WI38 (cell line): ENCODE data around the gene PPP1R3G.

ENCODE experiments used
- H3K4me3 ChIP-seq: 2 replicates; pipeline ENCODE4 v1.5.1; 2011; ENCODE audit warnings: low read depth, mild to moderate bottlenecking, control low read depth, low read length
- TF ChIP-seq, protein P1 (sequence below): IDR thresholded peaks from 2 replicates; pipeline ENCODE4 v1.5.1; 2012; ENCODE audit warnings: low read depth, mild to moderate bottlenecking, control low read depth, low read length

PPP1R3G gene

DNA sequence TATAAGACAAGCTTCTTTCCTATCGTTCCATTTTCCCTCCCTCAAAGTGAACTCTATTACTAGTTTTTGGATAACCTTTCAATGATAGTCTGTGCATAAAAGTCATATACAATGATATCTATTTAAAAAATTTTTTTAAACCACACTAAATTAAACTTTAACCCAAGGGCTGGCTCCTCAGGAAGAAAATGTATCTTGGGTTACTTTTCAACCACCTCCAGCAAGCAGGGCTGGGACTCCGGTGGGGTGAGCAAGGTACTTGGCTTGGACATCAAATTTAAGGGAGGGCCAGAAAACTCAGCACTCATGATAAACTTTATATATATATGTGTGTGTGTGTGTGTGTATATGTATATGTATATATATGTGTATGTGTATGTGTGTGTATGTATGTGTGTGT, 13.9 kb upstream of the PPP1R3G start:
- no peak overlapping the region for H3K4me3 ChIP-seq
- TF ChIP-seq, protein P1, sequence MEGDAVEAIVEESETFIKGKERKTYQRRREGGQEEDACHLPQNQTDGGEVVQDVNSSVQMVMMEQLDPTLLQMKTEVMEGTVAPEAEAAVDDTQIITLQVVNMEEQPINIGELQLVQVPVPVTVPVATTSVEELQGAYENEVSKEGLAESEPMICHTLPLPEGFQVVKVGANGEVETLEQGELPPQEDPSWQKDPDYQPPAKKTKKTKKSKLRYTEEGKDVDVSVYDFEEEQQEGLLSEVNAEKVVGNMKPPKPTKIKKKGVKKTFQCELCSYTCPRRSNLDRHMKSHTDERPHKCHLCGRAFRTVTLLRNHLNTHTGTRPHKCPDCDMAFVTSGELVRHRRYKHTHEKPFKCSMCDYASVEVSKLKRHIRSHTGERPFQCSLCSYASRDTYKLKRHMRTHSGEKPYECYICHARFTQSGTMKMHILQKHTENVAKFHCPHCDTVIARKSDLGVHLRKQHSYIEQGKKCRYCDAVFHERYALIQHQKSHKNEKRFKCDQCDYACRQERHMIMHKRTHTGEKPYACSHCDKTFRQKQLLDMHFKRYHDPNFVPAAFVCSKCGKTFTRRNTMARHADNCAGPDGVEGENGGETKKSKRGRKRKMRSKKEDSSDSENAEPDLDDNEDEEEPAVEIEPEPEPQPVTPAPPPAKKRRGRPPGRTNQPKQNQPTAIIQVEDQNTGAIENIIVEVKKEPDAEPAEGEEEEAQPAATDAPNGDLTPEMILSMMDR: no peak

DNA sequence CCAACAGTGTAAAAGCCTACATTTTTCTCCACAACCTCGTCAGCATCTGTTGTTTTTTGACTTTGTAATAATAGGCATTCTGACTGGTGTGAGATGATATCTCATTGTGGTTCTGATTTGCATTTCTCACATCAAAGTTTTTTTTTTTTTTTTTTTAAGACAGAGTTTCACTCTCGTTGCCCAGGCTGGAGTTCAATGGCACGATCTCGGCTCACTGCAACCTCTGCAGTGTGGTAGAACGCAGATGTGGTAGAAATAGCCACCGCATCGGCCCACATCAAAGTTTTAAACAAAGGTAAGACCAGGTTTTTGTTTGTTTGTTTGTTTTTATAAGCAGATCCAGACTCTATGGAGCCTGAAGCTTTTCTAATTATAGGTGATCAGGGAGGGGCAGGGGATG, 12.7 kb upstream of the PPP1R3G start:
- H3K4me3 ChIP-seq: no peak overlapping the region
- TF ChIP-seq, protein P1: no peak

DNA sequence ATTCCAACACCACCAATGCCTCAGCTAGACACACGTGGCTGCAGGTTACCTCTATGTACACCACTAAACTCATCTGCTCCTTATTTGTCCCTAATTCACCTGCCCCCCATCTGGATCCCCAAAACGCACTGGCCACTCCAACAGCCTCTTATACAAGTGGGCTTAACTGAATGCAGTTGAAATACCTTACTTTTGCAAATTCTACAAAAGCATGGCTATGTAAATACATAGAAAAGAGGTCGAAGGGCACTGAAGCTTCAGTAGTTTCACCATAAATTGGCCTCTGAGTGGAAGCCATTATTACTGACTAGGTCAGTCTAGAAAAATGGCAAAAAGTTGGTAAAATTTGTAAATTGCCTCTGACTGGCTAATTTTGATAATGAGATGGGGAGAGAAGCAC, 11.1 kb upstream of the PPP1R3G start:
- no peak overlapping the region for H3K4me3 ChIP-seq
- TF ChIP-seq, protein P1: no peak

DNA sequence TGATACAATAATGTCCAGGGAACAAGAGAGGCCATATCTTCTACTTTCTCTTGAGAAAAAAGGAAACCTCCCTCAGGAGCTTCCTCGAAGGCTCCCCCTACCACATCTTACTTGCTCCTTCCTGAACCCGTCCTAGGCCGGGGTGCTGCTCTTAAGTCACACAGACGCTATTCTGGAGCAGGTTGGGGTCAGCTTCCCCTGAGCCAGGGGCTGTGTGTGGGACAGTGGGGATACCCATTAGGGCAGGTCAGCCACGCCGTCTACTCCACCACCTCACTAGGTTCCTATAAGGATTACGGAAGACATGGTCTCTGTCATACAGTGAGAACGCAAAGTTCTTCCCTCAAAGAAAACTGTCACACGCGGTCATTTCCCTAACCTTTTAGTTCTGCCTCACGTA, 8.2 kb upstream of the PPP1R3G start:
- TF ChIP-seq, protein P1: no peak
- H3K4me3 ChIP-seq: no peak overlapping the region

DNA sequence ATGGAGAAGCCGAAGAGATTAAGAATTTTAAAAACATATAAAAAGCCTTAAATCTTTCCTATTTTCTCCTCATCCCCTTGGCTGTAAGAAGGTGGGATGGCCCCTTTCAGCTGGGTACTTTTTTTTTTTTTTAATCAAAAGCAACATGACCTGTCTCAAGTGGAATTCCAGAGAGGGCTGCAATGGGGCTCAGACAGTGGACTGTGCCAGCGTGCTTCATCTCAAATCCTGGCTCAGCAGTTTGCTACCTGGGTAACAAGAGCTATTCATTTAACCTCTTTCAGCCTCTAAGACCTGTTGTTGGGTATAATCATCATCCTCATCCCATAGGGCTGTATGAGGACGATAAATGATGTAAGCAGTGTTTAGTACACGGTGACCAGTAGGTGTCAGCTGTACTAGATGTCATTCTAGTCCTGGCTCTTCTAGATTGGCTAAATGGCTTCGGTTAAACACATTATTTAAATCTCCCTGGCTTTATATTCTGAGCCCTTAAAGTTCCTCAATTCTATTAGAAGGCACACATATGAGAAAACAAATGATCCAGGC, 6.9 kb upstream of the PPP1R3G start:
- TF ChIP-seq, protein P1: no peak
- H3K4me3 ChIP-seq: no peak overlapping the region

DNA sequence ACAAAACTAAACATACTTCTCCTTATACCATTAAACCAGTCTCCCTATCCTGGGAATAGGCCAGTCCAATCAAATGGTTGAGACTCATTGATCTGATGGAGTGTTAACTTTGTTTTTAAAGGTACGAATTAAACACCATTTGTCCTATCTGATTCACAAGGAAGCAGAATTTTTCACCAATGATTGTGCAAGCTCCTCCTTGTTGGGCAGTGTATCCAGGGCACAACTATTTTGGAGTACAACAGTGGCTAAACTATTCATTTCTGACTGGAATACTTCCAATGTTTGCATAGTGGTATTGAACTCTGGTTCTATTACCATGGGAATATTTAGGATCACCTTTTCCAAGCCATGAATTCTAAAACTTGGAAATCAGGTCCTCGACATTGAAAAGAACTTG, 5.4 kb upstream of the PPP1R3G start:
- no peak overlapping the region for H3K4me3 ChIP-seq
- TF ChIP-seq, protein P1: no peak

DNA sequence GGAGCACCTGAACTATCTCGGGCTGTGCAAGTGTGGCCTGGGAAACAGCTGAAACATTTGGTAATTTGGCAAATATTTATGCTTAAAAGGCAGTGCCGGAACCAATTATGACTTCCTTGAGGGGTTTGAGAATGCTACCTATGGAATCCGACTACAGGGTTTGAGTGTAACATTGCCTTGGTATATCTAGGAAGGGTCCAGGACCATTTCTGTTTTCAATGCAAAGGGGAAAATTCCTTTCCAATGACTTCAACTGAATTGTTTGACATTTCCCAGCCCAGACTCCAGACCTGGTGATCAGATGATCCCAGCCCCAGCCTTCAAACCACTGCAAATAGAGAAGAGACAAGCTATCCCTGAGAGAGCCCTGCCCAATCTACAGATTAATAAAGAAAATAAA, 4.6 kb upstream of the PPP1R3G start:
- H3K4me3 ChIP-seq: no peak overlapping the region
- TF ChIP-seq, protein P1: no peak
